MV-4-11 (cell line): ENCODE data around the gene NF1.
"Not testable (repeated sequence)": the region's sequence is repeated elsewhere in the genome, so short reads cannot be mapped to it uniquely, and the experiment has no call there.

ENCODE experiments used
- DNase-seq: peaks from one replicate; lab custom pipeline; 2025; lab: John Stamatoyannopoulos, UW

Gene NF1

GRCh38 chr17:31261601-31262000 lies 166.8 kb downstream of the NF1 start:
- no peak for DNase-seq

GRCh38 chr17:31262923-31263322 lies 168.1 kb downstream of the NF1 start:
- DNase-seq: not testable (repeated sequence)

GRCh38 chr17:31266042-31266441 lies 171.3 kb downstream of the NF1 start:
- peak; percentile 12 for DNase-seq

GRCh38 chr17:31269036-31269577 lies 174.3 kb downstream of the NF1 start:
- no peak for DNase-seq

GRCh38 chr17:31269578-31269983 lies 174.8 kb downstream of the NF1 start:
- DNase-seq: no peak

- DNase-seq: no peak
Measured at GRCh38 chr17:31272236-31272635, 177.5 kb downstream of the NF1 start.

GRCh38 chr17:31272803-31273202 lies 178.0 kb downstream of the NF1 start:
- no peak for DNase-seq

- no peak for DNase-seq
Measured at GRCh38 chr17:31273516-31273915, 178.7 kb downstream of the NF1 start.

GRCh38 chr17:31274252-31274651 lies 179.5 kb downstream of the NF1 start:
- peak; percentile 74 for DNase-seq

GRCh38 chr17:31275116-31275515 lies 180.3 kb downstream of the NF1 start:
- no peak for DNase-seq

- DNase-seq: no peak
Measured at GRCh38 chr17:31279401-31279800, 184.6 kb downstream of the NF1 start.

- DNase-seq: no peak
Measured at GRCh38 chr17:31281061-31281460, 186.3 kb downstream of the NF1 start.

- DNase-seq: no peak
Measured at GRCh38 chr17:31283841-31284240, 189.1 kb downstream of the NF1 start.

- DNase-seq: no peak
Measured at GRCh38 chr17:31286587-31286986, 191.8 kb downstream of the NF1 start.

- not testable (repeated sequence) for DNase-seq
Measured at GRCh38 chr17:31287932-31288331, 193.2 kb downstream of the NF1 start.

- no peak for DNase-seq
Measured at GRCh38 chr17:31289790-31290189, 195.0 kb downstream of the NF1 start.

- DNase-seq: no peak
Measured at GRCh38 chr17:31291820-31292219, 197.0 kb downstream of the NF1 start.

GRCh38 chr17:31293581-31293980 lies 198.8 kb downstream of the NF1 start:
- DNase-seq: no peak

- no peak for DNase-seq
Measured at GRCh38 chr17:31294231-31294630, 199.5 kb downstream of the NF1 start.

GRCh38 chr17:31294820-31295488 lies 200.2 kb downstream of the NF1 start:
- peak; percentile 65 for DNase-seq

GRCh38 chr17:31295489-31295871 lies 200.7 kb downstream of the NF1 start:
- DNase-seq: no peak

GRCh38 chr17:31296142-31296541 lies 201.4 kb downstream of the NF1 start:
- no peak for DNase-seq

- DNase-seq: no peak
Measured at GRCh38 chr17:31297090-31297489, 202.3 kb downstream of the NF1 start, which contains the start of gene OMG. TSS of gene OMG (minus strand) at chr17:31297239. CDS start at chr17:31296331, 908 bp downstream.

GRCh38 chr17:31299624-31300023 lies 204.8 kb downstream of the NF1 start:
- no peak for DNase-seq
